GM12891 (cell line): ENCODE results near the gene ARHGEF39.

Source experiments
- DNase-seq: peaks from one replicate; pipeline ENCODE4 v3.0.0; 2011; ENCODE audit warnings: low spot score; ENCODE audit not compliant: insufficient read length
- FAIRE-seq: peaks from 2 replicates; lab custom pipeline; 2011; peaks lifted over from hg19 to GRCh38; lab: Jason Lieb, UNC
- PAX5 ChIP-seq: IDR thresholded peaks from 2 replicates; pipeline ENCODE4 v1.6.1; 2011; ENCODE audit warnings: low read length, moderate library complexity, mild to moderate bottlenecking; ENCODE audit not compliant: insufficient read depth, severe bottlenecking
- POLR2A ChIP-seq: IDR thresholded peaks from 2 replicates; pipeline ENCODE4 v1.6.1; 2011; ENCODE audit warnings: low read depth, low read length, control low read depth
- POLR2AphosphoS5 ChIP-seq: IDR thresholded peaks from 2 replicates; pipeline ENCODE4 v1.6.1; 2011; ENCODE audit warnings: low read depth, low read length, control low read depth
- POU2F2 ChIP-seq: IDR thresholded peaks from 2 replicates; pipeline ENCODE4 v1.6.1; 2011; ENCODE audit warnings: low read depth, mild to moderate bottlenecking, control low read depth, low read length, moderate library complexity
- SPI1 ChIP-seq: IDR thresholded peaks from 2 replicates; pipeline ENCODE4 v1.6.1; 2011; ENCODE audit warnings: low read depth, low read length, control low read depth
- TAF1 ChIP-seq: IDR thresholded peaks from 2 replicates; pipeline ENCODE4 v1.6.1; 2011; ENCODE audit warnings: low read depth, low read length, control low read depth

Gene ARHGEF39

DNA sequence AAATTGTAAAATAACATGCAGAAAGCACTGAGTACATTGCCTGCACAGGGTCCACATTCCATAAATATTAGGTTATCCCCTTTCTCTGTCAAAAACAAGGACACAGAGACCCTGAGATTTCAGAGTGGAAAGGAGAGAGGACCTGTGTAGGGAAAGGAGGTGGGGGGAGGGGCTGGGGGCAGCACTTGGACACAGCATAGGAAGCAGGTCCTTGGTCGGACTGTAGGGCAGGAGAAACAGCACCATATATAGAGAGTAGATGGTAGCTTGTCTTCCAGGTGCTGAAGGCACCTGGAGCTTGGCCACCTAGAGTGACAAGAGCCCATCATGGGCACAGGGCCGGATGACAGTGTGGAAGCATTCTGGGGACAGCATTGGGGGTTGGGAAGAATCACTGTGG is 22.3 kb upstream of the ARHGEF39 start:
- FAIRE-seq (no peak), DNase-seq (no peak)
- no peak for TF ChIP-seq POLR2A
- no peak for TF ChIP-seq TAF1
- no peak for TF ChIP-seq SPI1
- no peak for TF ChIP-seq POU2F2
- no peak for TF ChIP-seq POLR2AphosphoS5
- TF ChIP-seq PAX5: no peak

DNA sequence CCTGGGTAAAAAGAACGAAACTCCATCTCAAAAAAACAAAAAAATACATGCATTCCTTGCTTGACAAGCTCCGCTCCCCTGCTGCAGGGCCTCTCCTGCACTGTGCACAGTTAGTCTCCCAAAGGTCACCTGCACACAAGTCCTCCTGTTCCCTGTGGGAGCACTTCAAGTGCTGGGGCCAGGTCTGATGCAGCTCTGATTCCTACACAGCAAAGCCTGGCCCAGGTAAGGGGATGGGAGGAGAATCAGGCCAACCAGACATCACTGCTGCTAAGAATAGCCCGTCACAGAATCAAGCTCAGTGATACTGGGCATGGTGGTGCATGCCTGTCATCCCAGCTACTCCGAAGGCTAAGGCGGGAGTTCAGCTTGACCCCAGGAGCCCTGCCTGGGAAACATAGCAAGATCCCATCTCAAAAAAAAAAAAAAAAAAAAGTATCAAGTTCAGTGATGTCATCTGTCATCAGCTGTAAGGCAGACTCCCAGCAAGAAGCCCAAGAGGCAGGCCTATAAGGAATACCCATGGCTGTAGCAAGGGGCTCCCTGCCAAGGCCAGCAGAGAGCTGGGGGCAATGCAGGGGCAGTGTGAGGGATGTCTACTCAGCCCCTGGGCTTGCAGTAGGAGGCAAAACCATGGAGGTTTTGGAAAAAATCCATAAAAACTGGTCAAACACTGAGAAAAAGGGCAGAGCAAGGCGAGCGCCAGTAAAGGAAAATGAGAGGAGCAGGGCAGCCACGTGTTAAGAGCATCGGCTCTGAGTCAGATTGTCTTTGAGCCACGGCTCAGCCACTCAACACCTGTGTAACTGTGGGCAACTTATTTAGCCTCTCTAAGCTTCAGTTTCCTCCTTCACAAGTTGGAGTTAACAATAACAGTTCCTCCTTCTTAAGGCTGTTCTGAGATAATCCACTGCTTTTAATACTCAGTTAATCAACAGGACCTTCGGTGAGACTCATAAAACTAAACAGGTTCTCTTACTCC is 21.5 kb upstream of the ARHGEF39 start:
- TF ChIP-seq POLR2AphosphoS5: no peak
- no peak for TF ChIP-seq PAX5
- no peak for TF ChIP-seq POU2F2
- no peak for TF ChIP-seq SPI1
- no peak for TF ChIP-seq POLR2A
- TF ChIP-seq TAF1: no peak
- DNase-seq (no peak), FAIRE-seq (peak; percentile 76)

DNA sequence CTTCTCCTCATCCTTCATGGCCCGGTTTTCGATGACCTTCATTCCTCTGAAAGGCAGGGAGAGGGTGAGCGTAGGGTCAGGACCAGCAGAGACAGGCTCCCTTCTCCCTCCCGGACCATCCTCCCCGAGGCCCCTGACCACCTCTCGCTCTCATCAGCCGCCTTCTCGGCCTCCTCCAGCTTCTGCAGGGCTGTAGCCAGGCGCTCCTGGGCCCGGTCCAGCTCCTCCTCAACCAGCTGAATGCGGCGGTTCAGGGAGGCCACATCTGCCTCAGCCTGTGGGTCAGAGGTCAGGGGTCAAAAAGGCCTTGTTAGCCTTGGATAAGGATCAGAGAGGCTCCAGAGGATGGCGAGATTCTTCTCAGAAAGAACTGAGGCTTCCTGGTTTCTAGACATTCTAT is 20.5 kb upstream of the ARHGEF39 start:
- TF ChIP-seq PAX5 (no peak), SPI1 (no peak), POU2F2 (no peak), POLR2A (no peak), TAF1 (no peak), POLR2AphosphoS5 (no peak)
- DNase-seq (no peak), FAIRE-seq (no peak)

DNA sequence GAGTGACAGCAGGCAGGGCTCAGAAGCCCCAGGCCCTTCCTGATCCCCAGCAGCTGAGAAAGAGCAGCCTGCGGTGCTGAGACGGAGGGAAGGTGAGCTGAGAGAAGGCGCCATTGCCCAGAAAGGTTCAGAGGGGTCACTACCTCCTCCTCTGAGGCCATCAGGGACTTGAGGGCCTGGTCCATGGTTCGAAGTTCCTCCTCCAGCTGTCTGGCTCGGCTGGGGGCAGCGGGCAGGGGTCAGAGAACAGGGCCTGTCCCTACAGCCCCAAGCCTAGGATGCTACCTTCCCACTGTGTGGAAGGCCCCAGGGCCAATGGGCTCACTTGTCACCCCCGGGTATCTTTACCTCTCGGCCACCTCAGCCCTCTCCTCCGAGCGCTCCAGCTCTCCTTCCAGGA is 19.9 kb upstream of the ARHGEF39 start:
- FAIRE-seq (no peak), DNase-seq (no peak)
- TF ChIP-seq POU2F2 (no peak), POLR2AphosphoS5 (no peak), PAX5 (no peak), TAF1 (no peak), POLR2A (no peak)

DNA sequence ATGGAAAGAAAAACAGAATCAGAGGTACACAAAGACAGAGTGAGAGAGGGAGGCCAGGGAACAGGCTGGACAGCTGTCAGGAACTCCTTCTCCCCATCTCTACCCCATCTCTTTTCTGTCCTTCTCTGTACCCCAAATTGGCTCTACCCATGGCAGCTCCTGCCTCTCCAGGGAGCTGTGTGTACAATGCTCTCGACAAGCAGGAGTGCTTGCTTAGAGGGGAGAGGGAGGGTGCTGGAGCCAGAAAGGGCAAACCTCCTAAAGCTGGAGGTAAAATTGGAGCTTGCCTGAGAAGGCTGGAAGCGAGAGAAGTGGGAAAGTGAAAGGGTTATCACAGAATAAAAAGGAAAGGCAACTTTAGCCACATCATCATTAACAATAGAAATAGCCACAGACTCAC is 18.3 kb upstream of the ARHGEF39 start:
- no peak for DNase-seq
- TF ChIP-seq TAF1 (no peak), SPI1 (no peak), POU2F2 (no peak), PAX5 (no peak), POLR2AphosphoS5 (no peak), POLR2A (no peak)
- FAIRE-seq: no peak

DNA sequence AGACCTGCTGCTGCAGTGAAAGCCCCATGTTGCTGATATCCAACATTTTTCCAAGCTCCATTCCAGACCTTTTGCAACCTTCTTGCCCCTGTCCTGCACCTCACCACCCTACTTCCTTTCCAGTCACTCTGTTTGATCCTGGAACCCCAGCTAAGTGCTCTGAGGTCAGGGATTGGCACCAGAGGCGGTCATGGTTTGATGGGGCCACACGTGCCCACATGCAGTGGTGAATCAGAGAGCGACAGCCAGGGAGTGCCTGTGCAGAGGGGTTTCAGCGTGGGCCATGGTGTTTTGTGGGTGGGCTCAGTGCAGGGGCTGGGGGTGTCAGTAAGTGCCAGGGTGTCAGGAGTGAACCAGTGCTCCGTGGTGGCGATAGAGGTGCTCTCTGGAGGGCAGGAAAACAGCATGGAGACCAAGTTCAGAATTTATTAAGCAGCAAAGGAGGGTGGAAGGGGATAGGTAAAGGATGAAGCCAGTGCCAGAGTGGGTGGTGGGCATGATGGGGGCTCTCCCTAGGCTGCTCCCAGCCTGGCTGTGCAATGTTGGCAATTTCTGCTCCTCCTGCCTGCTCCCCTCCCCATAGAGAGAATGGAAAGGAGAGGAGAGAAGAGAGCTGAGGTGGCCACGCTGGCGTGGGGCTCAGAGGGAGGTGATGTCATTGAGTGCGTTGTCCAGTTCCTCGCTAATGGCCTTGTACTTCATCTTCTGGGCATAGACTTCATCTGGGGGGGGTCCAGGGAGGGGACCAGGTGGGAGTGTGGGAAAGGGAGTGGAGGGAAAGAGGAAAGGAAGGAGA is 17.7 kb upstream of the ARHGEF39 start:
- no peak for TF ChIP-seq POLR2AphosphoS5
- no peak for TF ChIP-seq SPI1
- TF ChIP-seq POLR2A: no peak
- no peak for TF ChIP-seq TAF1
- no peak for TF ChIP-seq POU2F2
- no peak for TF ChIP-seq PAX5
- FAIRE-seq: no peak
- DNase-seq: no peak

DNA sequence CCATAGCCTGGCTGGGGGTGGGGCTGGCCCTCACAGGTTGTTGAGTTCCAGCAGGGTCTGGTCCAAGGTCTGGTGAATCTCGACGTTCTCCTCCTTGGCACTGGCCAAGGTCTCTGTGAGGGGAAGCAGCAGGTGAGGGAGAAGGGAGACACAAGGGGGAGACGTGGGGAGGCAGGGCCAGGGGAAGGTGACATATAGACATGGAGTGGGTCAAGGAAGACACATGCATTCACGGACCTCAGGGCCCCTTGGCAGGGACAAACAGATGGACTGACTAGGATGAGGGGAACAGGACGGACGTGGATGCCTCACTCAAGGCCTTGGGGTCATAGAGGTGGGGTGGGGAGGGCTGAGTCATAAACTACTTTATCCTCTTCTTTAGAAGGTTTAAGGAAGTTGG is 17.1 kb upstream of the ARHGEF39 start:
- DNase-seq: no peak
- TF ChIP-seq TAF1 (no peak), POLR2AphosphoS5 (no peak), POLR2A (0 out of 2 replicates have a peak, but pooled peaks have one; percentile 17), SPI1 (no peak)
- FAIRE-seq: no peak

DNA sequence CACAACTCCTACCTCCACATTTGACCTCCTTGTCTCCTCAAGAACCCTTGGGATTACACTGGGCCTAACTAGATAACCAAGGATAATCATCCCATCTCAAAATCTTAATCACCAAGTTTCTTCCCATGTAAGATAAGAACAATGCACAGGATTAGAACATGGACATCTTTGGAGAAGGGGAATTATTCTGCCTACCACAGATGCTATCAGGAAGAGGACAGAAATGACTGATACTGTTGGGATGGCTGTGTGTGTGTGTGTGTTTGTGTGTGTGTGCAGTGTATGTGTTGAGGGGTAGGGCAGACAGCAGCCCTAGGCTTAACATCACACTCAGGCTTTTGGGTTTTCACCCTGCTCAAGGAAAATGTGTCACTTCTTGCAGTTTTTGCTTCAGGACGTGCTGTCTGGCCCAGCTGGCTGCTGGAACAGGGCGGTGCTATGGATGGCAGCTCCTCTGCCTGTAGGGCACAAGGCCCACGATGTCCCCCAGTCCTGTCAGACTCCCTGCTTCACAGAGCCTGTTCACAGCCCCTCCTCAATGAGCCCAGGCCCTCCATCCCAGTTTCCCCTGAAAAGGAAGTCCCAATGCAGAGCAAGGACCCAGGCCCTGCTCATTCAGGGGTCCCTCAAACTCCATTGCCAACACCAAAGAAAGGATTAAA is 16.5 kb upstream of the ARHGEF39 start:
- peak; percentile 81 for FAIRE-seq
- no peak for DNase-seq
- TF ChIP-seq POLR2A (no peak), PAX5 (no peak), POLR2AphosphoS5 (no peak; the same call in 1 of the 2 replicates), POU2F2 (no peak; the same call in 1 of the 2 replicates), SPI1 (no peak), TAF1 (no peak)
